HL-60/S4 treated with phorbol 12-myristate 13-acetate at 8.2 ng/mL for 4 days and 3 days (cell line): Measurements from ENCODE around the gene UGT2B15.
"Not testable (repeated sequence)": the region's sequence is repeated elsewhere in the genome, so short reads cannot be mapped to it uniquely, and the experiment has no call there.

Source experiments
- in situ Hi-C: fragments of 300-500 bp; cut with MboI; formaldehyde crosslinking; loops from 2 replicates; pipeline ENCODE4 v1.15.0; 2022; ENCODE audit warnings: low sequenced_read_pairs

Gene UGT2B15

DNA sequence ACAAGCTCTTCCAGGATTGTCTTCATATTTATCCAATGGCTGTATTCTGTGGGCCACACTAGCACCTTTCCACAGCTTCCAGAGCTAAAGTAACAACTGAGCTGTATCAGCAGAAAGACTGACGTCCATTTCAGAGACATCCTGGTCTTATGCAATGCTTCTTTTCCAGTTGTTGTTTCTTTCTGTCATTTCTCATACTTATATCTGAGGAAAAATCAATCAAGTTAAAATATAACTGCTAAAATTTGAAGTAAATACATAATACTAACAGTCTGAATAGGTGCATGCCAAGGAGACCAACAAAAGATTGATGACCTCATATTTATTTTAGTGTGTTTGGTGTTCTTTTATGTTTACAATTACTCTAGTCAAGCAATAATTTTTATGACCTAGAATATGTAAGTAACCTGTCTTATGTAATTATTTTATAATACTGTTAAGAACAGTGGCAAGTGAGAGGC lies at the start of gene UGT2B15:
TSS of gene UGT2B15 (minus strand) at position 174 of the 461 bp plus-strand sequence. CDS start at position 140, 34 bp downstream.
- in situ Hi-C loops: not testable (repeated sequence)

GRCh38 chr4:68719075-68719473 lies 48.6 kb upstream of the UGT2B15 start:
- in situ Hi-C loops: no loop called here

DNA sequence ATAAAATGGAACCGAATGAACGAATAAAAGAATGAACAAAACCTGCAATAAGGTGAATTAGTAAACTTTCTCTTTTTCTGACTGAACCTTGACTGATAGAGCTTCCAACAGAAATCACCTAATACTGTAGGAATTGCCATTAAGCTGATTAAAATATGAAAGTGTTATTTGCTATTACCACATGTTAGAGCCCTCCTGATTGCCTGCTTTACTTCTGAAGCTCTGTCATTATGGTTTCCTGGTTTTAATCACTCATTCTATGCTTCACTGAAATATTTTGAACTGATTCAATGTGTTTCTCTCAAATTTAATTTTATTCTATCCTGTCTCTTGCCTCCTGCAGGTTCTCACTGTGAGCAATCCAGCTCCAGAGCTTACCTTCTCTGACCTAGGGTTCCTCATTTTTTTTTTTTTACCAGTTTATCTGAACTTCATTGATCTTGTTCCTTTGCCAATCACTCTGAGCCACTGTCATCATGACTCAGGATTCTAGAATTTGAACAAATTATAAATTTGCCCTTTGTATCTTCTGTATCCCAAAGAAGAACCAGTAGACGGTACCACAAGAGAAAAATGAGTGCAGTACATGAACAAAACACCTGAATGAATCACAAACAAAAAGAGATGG lies 48.1 kb upstream of the UGT2B15 start:
- in situ Hi-C loops: no loop called here

- in situ Hi-C loops: no loop called here
These were observed 47.5 kb upstream of the UGT2B15 start for GRCh38 chr4:68717999-68718398.

DNA sequence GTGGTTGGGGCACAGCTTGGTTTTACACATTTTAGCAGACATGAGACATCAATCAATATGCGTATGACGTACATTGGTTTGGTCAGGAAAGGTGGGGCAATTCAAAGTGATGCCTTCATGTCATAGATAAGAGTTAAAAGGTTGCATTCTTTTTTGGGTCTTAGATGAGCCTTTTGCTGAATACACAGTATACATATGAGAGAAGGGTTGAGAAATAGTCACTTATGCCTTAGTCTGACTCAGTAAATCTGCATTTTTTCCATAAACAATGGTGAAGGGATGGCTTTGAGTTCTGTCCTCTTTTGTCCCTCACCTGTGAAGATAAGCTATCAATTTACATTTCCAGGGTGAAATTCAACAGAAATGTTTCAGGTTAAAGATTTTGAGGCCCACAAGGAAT lies 43.9 kb upstream of the UGT2B15 start:
- in situ Hi-C loops: no loop called here

DNA sequence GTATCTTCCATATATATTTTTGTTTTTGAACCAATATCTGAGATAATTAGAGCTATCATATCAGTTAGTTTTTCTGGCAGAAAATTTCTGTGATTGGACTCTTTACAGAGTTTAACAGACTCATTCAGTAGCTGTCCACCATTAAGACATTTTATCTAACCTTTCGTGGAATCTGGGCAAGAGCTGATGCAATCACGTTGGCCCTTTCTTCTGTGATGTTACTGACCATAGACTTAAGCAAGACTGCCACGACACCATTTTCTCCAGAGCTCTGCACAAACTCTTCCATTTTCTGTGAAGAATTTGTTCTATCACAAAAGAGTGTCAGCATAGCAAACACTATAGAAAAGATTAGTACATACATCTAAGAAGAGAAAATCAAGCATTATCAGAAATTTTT lies 41.8 kb upstream of the UGT2B15 start:
- in situ Hi-C loops: no loop called here

GRCh38 chr4:68708566-68708965 lies 38.1 kb upstream of the UGT2B15 start:
- in situ Hi-C loops: no loop called here

- in situ Hi-C loops: not testable (repeated sequence)
These were observed 32.7 kb upstream of the UGT2B15 start for GRCh38 chr4:68703168-68703567.

GRCh38 chr4:68700152-68700551 lies 29.7 kb upstream of the UGT2B15 start:
- in situ Hi-C loops: no loop called here

GRCh38 chr4:68693325-68694075 lies 23.0 kb upstream of the UGT2B15 start:
- in situ Hi-C loops: no loop called here

DNA sequence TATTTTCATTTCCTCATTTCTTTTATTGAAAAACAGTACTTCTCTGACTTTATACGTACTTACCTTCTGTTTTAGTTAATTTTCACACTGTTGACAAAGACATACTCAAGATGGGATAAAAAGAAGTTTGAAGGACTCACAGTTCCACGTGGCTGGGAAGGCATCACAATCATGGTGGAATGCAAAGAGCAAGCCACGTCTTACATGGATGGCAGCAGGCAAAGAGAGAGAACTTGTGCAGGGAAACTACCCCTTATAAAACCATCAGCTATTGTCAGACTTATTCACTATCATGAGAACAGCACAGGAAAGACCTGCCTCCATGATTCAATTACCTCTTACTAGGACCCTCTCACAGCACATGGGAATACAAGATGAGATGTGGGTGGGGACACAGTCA lies 20.7 kb upstream of the UGT2B15 start:
- in situ Hi-C loops: no loop called here

GRCh38 chr4:68683034-68683433 lies 12.6 kb upstream of the UGT2B15 start:
- in situ Hi-C loops: no loop called here

DNA sequence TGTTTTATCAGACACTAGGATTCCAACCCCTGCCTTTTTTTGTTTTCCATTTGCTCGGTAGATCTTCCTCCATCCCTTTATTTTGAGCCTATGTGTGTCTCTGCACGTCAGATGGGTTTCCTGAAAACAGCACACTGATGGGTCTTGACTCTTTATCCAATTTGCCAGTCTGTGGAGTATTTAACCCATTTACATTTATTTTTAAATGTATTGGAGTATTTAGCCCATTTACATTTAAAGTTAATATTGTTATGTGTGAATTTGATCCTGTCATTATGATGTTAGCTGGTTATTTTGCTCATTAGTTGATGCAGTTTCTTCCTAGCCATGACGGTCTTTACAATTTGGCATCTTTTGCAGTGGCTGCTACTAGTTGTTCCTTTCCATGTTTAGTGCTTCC lies 10.8 kb upstream of the UGT2B15 start:
- in situ Hi-C loops: not testable (repeated sequence)

DNA sequence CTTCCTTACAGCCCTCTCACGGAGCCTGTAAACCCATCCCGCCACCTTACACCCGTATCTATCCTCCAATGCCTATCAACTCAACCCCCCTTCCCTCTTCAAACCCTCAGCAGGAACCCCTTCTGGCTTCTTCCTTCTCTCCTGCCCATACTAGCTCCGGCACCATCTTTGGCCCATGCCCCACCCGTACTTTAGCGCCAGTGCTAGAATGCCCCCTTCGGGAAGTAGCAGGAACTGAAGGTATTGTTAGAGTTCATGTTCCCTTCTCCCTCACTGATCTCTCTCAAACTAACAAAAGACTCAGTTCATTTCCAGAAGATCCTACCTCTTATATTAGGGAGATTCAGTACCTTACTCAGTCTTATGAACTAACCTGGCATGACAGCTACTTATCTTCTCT lies 2.7 kb upstream of the UGT2B15 start:
- in situ Hi-C loops: no loop called here

- in situ Hi-C loops: not testable (repeated sequence)
These were observed 765 bp upstream of the UGT2B15 start for GRCh38 chr4:68671217-68671616.

- in situ Hi-C loops: not testable (repeated sequence)
These were observed 1.8 kb downstream of the UGT2B15 start for GRCh38 chr4:68668537-68669163.

- in situ Hi-C loops: not testable (repeated sequence)
These were observed 2.9 kb downstream of the UGT2B15 start for GRCh38 chr4:68667551-68667950.

- in situ Hi-C loops: not testable (repeated sequence)
These were observed 5.7 kb downstream of the UGT2B15 start for GRCh38 chr4:68664721-68665120.

GRCh38 chr4:68662836-68663574 lies 7.4 kb downstream of the UGT2B15 start:
- in situ Hi-C loops: not testable (repeated sequence)

GRCh38 chr4:68658672-68659071 lies 11.8 kb downstream of the UGT2B15 start:
- in situ Hi-C loops: no loop called here

DNA sequence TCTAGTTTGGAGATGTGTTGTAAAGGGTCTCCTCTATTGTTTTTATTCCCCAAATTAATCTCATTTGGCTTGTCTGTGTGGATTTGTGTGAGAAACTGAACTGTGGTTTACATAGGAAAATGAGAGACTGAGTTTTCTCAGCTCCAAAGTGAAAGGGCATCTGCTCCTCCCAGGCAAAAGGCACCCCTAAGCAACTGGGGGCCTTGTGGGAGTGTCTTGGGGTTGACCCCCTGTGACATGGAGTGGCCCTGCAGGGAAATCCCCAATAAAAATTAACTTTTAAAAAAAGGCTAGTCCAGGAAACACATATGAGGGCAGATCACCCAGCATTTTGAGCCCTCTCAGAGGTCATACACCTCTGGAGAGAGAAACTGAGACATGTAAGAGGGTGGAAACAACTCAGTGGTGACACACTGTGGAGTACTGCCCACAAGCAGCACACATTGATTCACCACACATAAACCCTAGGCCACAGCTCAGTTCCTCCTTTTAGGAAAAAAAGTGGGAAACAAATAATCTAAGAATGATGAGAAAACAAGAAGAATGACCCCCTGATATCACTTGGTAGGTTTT lies 13.3 kb downstream of the UGT2B15 start:
- in situ Hi-C loops: not testable (repeated sequence)
